Renal cortex interstitium (tissue), 3 donors: ENCODE data around the gene FZD4. TPM values are rescaled to one million over a fixed set of nuclear protein-coding genes. Genes with fewer than 3 reads are reported as not detected.

Experiments used
- polyA plus RNA-seq, 3 donors: library from polyadenylated mRNA; unstranded; fragments of 120-200 nt; gene quantifications; one replicate each; pipeline ENCODE4 v1.2.1, GENCODE V29; 2013; ENCODE audit not compliant: insufficient read length in 3 of 3

The FZD4 gene
- polyA plus RNA-seq, 3 donors: 74.2 to 98.8 (median 78.9) TPM

Other genes with a start within 250 kb of the FZD4 start
- 100 to 1,000 TPM in 1 of 3 donors, 10 to 100 TPM in 2; 82.9 to 119 (median 83.6) TPM for gene PRSS23, start 154.9 kb downstream of the FZD4 start, polyA plus RNA-seq
- 10 to 100 TPM; 33.4 to 43.3 (median 37.9) TPM for gene TMEM135, start 82.5 kb upstream of the FZD4 start, polyA plus RNA-seq